GM12892 (cell line): ENCODE results near the gene SYN1.

Experiments used
- DNase-seq: peaks from one replicate; pipeline ENCODE4 v3.0.0; 2011; ENCODE audit not compliant: insufficient read length
- FAIRE-seq: peaks from 2 replicates; lab custom pipeline; 2011; peaks lifted over from hg19 to GRCh38; lab: Jason Lieb, UNC
- POLR2A ChIP-seq: IDR thresholded peaks from 2 replicates; pipeline ENCODE4 v1.6.1; 2011; ENCODE audit warnings: low read depth, low read length, control low read depth
- POLR2AphosphoS5 ChIP-seq: IDR thresholded peaks from 2 replicates; pipeline ENCODE4 v1.6.1; 2011; ENCODE audit warnings: low read depth, low read length, control low read depth
- TAF1 ChIP-seq: IDR thresholded peaks from 2 replicates; pipeline ENCODE4 v1.6.1; 2011; ENCODE audit warnings: low read depth, mild to moderate bottlenecking, control low read depth, low read length, borderline replicate concordance

The SYN1 gene

DNA sequence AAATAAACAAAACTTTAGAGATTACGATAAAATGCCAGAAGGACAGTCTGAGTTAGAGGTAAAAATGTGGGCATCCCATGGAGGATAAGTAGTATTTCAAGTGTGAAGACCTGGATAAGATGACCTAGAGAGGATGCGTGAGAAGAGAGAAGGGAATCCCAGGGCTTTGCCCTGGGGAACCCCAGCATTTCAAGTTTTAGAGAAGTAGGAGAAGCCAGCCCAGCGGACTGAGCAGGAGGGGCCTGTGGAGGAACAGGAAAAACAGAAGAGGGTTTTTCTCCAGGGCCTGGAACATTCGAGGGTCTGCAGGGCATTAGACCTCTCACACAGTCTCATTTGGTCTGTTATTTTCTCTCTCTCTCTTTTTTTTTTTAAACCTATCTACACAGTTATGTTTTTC lies 13.0 kb upstream of the SYN1 start:
- TF ChIP-seq POLR2A (no peak), TAF1 (no peak), POLR2AphosphoS5 (no peak)
- DNase-seq (no peak), FAIRE-seq (no peak)

DNA sequence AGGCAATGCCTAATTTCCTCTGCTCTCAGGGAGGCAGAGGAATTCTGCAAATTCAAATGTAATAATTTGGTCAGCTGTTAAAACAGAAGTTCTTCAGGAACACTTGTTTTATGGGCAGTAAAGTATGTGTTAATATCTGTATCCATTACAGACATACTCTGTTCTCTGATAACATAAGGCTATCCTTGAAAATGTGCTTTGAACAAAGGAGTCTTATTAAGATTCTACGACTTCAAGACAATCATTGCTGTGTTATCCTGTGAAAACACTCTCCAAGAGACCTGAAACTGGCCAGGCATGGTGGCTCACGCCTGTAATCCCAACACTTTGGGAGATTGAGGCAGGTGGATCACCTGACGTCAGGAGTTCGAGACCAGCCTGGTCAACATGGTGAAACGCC lies 12.0 kb upstream of the SYN1 start:
- FAIRE-seq, result peak; percentile 76
- TF ChIP-seq POLR2AphosphoS5 (no peak), POLR2A (no peak), TAF1 (no peak)

DNA sequence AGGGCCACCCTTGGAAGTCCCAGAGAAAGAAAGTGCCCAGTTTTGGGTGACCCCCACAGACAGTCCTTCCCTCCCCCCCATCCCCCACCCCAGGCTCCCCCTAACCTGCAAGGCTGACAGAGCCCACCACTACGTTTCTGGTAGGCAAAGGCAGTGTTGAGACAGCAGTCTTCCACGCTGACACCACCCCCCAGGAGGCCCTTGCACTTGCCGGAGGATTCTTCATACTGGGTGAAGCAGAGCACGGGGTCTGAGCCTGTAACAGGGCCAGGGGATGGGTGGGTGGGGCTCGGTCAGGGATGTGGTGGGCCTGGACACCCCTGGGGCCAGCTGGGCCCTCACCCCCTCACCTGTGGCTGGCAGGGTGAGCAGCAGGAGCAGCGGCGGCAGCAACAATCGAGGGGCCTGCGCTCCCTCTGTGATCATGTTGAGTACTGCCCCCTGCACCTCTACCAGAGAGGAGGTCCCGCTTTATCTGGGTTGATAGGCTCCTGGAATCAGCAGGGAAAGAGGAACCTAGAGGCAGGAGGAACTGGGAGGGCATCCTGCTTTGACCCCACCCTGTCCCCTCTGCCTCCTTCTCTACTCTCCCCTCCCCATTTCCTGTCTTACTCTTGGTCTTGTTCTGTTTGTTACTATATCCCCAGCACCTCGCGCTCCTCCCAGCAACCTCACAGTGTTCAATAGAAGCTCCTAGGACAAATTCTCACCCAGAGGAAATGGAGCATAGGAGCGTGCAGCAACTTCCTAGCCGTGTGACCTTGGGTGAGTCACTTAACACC lies 10.0 kb upstream of the SYN1 start, which contains the start of gene CFP:
Gene CFP, minus strand, starts transcription at position 512 of the 782 bp plus-strand sequence. Its CDS starts 86 bp downstream, at position 426.
- TF ChIP-seq TAF1 (no peak), POLR2AphosphoS5 (no peak), POLR2A (no peak)
- FAIRE-seq (no peak), DNase-seq (no peak)

More for the DNA sequence above, 12.0 kb upstream of the SYN1 start:
- no peak for DNase-seq

DNA sequence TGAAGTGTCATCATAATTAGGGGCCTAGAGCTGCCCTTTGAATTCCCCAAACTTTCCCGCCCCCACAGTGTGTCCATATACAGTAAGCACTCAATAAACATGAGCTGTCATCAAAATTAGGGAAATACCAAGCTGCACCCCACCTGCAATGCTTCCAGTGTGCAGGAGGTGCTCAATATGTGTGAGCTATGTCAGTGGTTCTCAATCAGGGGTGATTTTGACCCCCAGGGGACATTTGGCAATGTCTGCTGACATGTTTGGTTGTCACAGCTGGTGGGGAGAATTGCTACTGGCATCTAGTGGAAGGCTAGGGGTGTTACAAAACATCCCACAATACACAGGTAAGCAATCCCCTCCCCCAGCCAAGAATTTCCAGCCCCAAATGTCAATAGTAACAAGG lies 9.3 kb upstream of the SYN1 start:
- FAIRE-seq (peak; percentile 82), DNase-seq (no peak)
- no peak for TF ChIP-seq TAF1
- TF ChIP-seq POLR2A, result no peak
- TF ChIP-seq POLR2AphosphoS5, result no peak

DNA sequence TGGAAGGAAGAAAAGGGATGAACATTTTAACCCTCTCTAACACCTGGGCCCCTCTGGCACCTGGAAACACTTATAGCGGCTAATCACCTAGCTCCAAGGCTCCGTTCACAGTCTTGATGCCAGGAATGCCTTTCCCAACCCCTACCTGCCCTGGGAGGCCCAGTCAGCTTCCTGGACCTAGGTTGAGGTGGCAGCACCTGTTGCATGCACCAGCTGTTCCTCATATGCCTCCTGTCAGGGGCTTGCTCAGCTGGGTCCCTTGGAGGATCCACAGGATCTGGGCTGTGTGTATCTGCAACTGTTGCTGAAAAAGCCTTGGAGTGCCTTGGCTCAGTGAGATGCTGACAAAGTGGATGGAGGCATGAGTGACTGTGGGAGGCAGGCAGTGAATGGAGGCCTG lies 5.7 kb upstream of the SYN1 start:
- FAIRE-seq, result no peak

DNA sequence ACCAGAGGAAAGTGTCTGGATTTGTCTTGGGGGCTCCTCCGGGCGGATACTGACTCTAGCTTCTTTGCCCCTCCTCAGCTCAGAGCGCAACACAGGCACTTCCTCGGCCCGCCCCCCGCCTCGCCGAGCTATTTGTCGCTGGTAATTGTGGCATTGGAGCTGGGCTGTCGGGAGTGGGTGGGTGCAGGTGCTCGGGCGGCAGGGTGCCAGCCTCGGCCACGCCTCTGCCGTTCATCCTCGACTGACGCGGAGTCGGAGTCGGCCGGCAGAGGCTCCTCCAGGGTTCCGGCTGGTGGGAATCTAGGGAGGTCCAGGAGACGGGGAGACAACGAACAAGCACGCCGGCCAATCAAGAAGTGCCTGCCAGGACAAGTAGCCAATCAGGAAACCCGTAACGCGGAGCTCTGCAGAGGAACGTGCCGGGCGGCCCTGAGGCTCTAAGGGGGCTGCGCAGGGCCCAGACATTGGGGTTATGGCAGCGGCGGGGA lies 3.9 kb upstream of the SYN1 start:
- no peak for FAIRE-seq
- DNase-seq, result no peak
- TF ChIP-seq POLR2AphosphoS5, result no peak
- no peak for TF ChIP-seq TAF1
- TF ChIP-seq POLR2A, result no peak

More for the DNA sequence above, 5.7 kb upstream of the SYN1 start:
- TF ChIP-seq POLR2AphosphoS5, result no peak
- no peak for TF ChIP-seq TAF1
- no peak for TF ChIP-seq POLR2A
- no peak for DNase-seq

DNA sequence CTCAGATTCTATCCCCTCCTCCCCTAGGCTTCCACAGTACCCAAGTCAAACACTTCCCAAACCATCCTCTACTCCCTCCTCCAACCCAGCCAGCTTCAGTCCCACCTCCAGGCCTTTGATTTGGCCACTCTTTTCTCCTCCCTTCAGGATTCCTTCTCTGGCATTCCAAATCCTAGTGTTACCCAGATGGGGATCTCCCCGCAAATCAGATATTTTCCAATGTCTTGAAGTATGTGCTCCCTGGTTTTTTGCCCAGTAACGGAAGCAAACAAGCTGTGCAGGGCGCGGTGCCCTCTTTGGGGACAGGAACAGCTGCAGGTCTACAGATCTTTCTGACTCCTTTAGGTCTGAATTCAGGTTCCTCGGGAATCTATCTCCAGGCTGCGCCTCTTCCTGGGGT lies 2.2 kb upstream of the SYN1 start:
- TF ChIP-seq POLR2AphosphoS5, result no peak
- TF ChIP-seq POLR2A, result no peak
- TF ChIP-seq TAF1, result no peak
- no peak for DNase-seq
- FAIRE-seq, result no peak

DNA sequence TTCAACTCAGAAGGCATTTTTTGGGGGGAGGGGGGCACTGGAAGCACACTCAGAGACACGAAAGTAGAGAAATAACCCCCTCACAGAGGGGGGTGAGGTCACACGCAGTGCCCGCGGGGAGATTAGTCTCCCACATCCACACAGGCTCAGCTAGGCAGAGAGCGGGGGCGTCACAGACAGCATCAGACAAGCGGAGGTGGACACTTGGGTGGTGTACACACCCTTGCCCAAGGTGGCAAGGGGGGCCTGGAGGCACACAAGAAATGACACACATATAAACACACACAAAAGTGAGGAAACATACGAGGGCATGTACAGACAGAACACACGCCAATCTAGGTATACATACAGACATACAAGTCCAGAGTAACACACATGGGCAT lies 637 bp upstream of the SYN1 start:
- FAIRE-seq (no peak), DNase-seq (no peak)
- TF ChIP-seq POLR2A (no peak), POLR2AphosphoS5 (no peak), TAF1 (no peak)

DNA sequence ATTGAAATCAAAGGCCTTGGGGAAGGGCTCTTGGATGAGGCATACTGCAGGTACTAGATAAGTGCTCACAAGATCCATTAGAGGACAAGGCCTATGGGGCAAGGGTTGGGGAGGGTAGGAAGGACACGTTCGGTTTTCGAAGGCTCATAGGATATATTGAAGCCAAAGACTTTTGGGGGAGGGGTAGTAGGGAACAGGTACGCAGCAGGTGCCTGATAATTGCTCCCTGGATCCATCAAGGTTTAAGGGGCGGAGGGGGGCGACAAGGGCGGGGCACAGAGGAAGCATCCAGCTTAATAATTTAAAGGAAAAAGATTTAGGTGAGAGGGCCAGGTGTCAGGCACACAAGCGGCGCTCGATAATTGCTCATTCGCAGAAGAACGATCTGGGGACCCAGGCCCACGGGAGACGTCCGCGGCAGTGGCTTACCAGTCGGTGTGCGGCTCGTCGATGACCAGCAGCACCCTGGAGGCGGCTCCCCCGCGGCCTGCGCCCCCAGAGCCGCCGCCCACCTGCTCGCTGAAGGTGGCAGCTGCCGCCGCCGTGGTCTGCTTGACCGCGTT lies 653 bp downstream of the SYN1 start:
- DNase-seq, result no peak
- no peak for FAIRE-seq

DNA sequence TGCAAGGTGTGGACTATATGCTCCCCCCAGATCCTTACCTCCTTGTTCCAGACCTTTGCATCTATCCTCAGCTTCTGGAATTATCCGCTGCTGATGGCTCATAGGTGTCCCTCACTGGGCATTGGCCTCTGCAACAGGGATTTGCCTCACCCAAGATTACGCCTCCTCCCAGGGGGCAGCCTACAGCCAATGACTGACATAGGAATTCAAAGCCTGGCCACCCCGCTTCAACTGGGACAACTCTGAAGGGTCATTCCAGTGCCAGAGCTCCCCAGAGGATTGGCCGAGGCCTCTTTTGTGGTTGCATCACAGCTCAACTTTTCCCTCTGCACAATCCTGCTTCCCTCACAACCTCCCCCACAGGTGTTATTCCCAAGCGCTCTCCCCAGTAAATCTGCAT lies 5.0 kb downstream of the SYN1 start:
- FAIRE-seq (no peak), DNase-seq (no peak)
- TF ChIP-seq POLR2A, result no peak
- no peak for TF ChIP-seq TAF1
- no peak for TF ChIP-seq POLR2AphosphoS5

More for the DNA sequence above, 653 bp downstream of the SYN1 start:
- TF ChIP-seq POLR2AphosphoS5 (no peak), TAF1 (no peak), POLR2A (no peak)

DNA sequence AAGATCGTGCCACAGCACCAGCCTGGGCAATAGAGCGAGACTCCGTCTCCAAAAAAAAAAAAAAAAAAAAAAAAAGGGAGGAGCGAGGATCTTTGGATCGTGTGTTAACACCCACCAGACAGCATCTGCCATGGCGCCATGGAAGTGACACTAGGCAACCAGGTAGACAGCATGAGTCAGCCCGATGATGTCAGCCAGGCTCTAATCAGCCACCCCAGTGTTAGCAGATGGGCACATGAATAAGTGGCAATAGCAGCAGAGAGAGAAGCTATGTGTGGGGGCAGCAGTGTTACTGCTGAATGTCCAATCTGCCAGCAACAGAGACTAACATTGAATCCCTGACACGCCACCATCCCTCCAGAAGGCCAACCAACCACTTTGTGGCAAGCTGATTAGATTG lies 6.6 kb downstream of the SYN1 start:
- TF ChIP-seq POLR2A (no peak), POLR2AphosphoS5 (no peak), TAF1 (no peak)
- DNase-seq (no peak), FAIRE-seq (no peak)

DNA sequence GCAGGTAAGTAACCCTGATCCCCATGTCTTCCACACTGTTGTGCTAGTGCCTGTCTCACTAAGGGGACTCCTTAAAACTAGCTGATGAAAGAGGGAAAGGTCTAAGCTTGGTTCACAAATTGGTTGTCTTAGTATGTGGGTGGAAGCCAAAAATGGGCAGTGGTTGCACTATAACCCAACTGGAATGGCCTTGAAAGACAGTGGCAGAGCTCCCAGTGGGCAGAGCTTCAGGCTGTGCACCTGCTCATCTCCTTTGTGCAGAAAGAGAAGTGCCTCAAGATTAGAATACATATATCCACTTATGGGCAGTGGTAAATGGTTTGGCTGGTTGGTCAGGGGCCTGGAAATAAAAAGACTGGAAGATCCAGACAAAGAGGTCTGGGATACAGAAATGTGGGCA lies 7.2 kb downstream of the SYN1 start:
- FAIRE-seq, result no peak
- TF ChIP-seq TAF1, result no peak
- no peak for TF ChIP-seq POLR2AphosphoS5
- TF ChIP-seq POLR2A, result no peak

More for the DNA sequence above, 7.2 kb downstream of the SYN1 start:
- no peak for DNase-seq
